MCF 10A (cell line): Measurements from ENCODE around the gene HCN3. TPM values are rescaled to one million over a fixed set of nuclear protein-coding genes. Genes with fewer than 3 reads are reported as not detected.

Experiments
- BruUV-seq: library from RNA; stranded (reverse); fragments of 400-500 nt; replicated peaks from 2 replicates; lab custom pipeline; 2021; lab: Mats Ljungman, UMichigan
- CTCF ChIA-PET: fragments of 300-600 bp; sonication (Branson Sonifier 250); formaldehyde crosslinking; extraction: SDS; loops from one replicate; lab custom pipeline; 2021; ENCODE audit warnings: antibody characterized with exemption, inconsistent platforms; lab: Yijun Ruan, JAX
- POLR2A ChIA-PET: fragments of 300-600, 350-650 bp; sonication (Branson Sonifier 250); formaldehyde crosslinking; extraction: SDS; loops from one replicate; lab custom pipeline; 2020; ENCODE audit warnings: antibody characterized with exemption, inconsistent platforms; lab: Yijun Ruan, JAX
- DNase-seq: peaks from one replicate; pipeline ENCODE4 v3.0.0-alpha.2; 2018; ENCODE audit not compliant: unreplicated experiment
- H3K27ac Mint-ChIP-seq: one replicate; pipeline ENCODE4 v1.8.0; 2022; ENCODE audit warnings: mild to moderate bottlenecking, low read depth, mixed read lengths; ENCODE audit not compliant: unreplicated experiment
- H3K27me3 Mint-ChIP-seq: one replicate; pipeline ENCODE4 v1.8.0; 2022; ENCODE audit warnings: mixed read lengths; ENCODE audit not compliant: insufficient read depth, unreplicated experiment
- H3K36me3 Mint-ChIP-seq: one replicate; pipeline ENCODE4 v1.8.0; 2022; ENCODE audit warnings: mild to moderate bottlenecking, moderate library complexity, mixed read lengths; ENCODE audit not compliant: insufficient read depth, unreplicated experiment
- H3K4me1 Mint-ChIP-seq: one replicate; pipeline ENCODE4 v1.8.0; 2022; ENCODE audit warnings: mixed read lengths; ENCODE audit not compliant: insufficient read depth, unreplicated experiment
- H3K4me3 Mint-ChIP-seq: one replicate; pipeline ENCODE4 v1.8.0; 2022; ENCODE audit warnings: mild to moderate bottlenecking, moderate library complexity, mixed read lengths; ENCODE audit not compliant: unreplicated experiment
- H3K9me3 Mint-ChIP-seq: one replicate; pipeline ENCODE4 v1.8.0; 2022; ENCODE audit warnings: mixed read lengths; ENCODE audit not compliant: unreplicated experiment
- CTCF ChIP-seq: fragments of 200-600 bp; IDR thresholded peaks from one replicate; pipeline ENCODE4 v1.8.0; 2022; ENCODE audit warnings: antibody characterized with exemption, mild to moderate bottlenecking; ENCODE audit not compliant: unreplicated experiment
- intact Hi-C: fragments of 100-400 bp; cut with micrococcal nuclease; formaldehyde crosslinking; loops from 2 replicates; pipeline ENCODE4 v1.14.1; 2022
- total RNA-seq: library from RNA; stranded (reverse); gene quantifications from 2 replicates; pipeline ENCODE4 v1.2.3, GENCODE V29; 2022

HCN3 gene
- total RNA-seq, 1 experiment from 2014 or later = 2.5 TPM

- DNase-seq = no peak
- intact Hi-C loops = no loop called here
- no peak overlapping the region for H3K27ac Mint-ChIP-seq
- BruUV-seq = no TSS peak
- no peak overlapping the region for H3K4me3 Mint-ChIP-seq
- H3K36me3 Mint-ChIP-seq = peaks cover 35% of the 10 kb centered on the region
- ChIA-PET POLR2A (interaction anchor here (0.9 kb wide), 1 partner anchor 12 kb away, joined by 3 read pairs; no protein-coding TSS in a partner anchor), CTCF (interaction anchor here (0.6 to 1.9 kb wide), 5 partner anchors 14 to 87 kb away, joined by 3 to 9 read pairs (median 3); no protein-coding TSS in a partner anchor)
- no peaks in the 10 kb centered on the region for H3K9me3 Mint-ChIP-seq
- no peak for TF ChIP-seq CTCF
- H3K4me1 Mint-ChIP-seq = peaks cover 11% of the 10 kb centered on the region
- H3K27me3 Mint-ChIP-seq = no peaks in the 10 kb centered on the region
These were observed 40.8 kb upstream of the HCN3 start for GRCh38 chr1:155236451-155236850.

- H3K4me1 Mint-ChIP-seq = peaks cover 24% of the 10 kb centered on the region
- CTCF ChIA-PET = interaction anchor here (0.6 to 5.7 kb wide), 11 partner anchors 8 to 740 kb away, joined by 3 to 86 read pairs (median 3); partner anchors contain the start of genes ENTREP3, KRTCAP2, MTX1 and THBS3
- BruUV-seq = no TSS peak
- intact Hi-C loops = no loop called here
- TF ChIP-seq CTCF = no peak
- H3K4me3 Mint-ChIP-seq = peak overlapping the region; percentile 84
- peak overlapping the region; percentile 80 for H3K27ac Mint-ChIP-seq
- H3K27me3 Mint-ChIP-seq = no peaks in the 10 kb centered on the region
- peak; percentile 92 for DNase-seq
- peaks cover 34% of the 10 kb centered on the region for H3K36me3 Mint-ChIP-seq
- no peaks in the 10 kb centered on the region for H3K9me3 Mint-ChIP-seq
- POLR2A ChIA-PET = interaction anchor here (0.6 to 3.2 kb wide), 21 partner anchors 10 to 1566 kb away, joined by 3 to 32 read pairs (median 3); partner anchors contain the start of genes CLK2, ENTREP3, GON4L and KRTCAP2
These were observed 36.1 kb upstream of the HCN3 start for GRCh38 chr1:155241069-155241679.

- BruUV-seq = no TSS peak
- CTCF ChIA-PET = interaction anchor here (0.6 to 5.7 kb wide), 7 partner anchors 9 to 741 kb away, joined by 3 to 86 read pairs (median 3); partner anchors contain the start of genes ENTREP3, MTX1 and THBS3
- H3K27ac Mint-ChIP-seq = no peak overlapping the region
- no peak for TF ChIP-seq CTCF
- DNase-seq = no peak
- H3K4me1 Mint-ChIP-seq = peaks cover 24% of the 10 kb centered on the region
- POLR2A ChIA-PET = interaction anchor here (0.6 to 3.2 kb wide), 15 partner anchors 10 to 454 kb away, joined by 3 to 32 read pairs (median 4); partner anchors contain the start of genes ENTREP3, KRTCAP2, SCAMP3 and SLC50A1
- no peaks in the 10 kb centered on the region for H3K9me3 Mint-ChIP-seq
- no peaks in the 10 kb centered on the region for H3K27me3 Mint-ChIP-seq
- H3K36me3 Mint-ChIP-seq = peaks cover 30% of the 10 kb centered on the region
- H3K4me3 Mint-ChIP-seq = peak overlapping the region; percentile 84
- intact Hi-C loops = no loop called here
These were observed 35.4 kb upstream of the HCN3 start for GRCh38 chr1:155241841-155242264.

GRCh38 chr1:155242805-155243358, 34.4 kb upstream of the HCN3 start:
- ChIA-PET POLR2A (interaction anchor here (0.7 to 3.5 kb wide), 6 partner anchors 15 to 49 kb away, joined by 3 to 34 read pairs (median 15); partner anchors contain the start of genes HCN3 and SCAMP3), CTCF (interaction anchor here (5.7 kb wide), 1 partner anchor 8 kb away, joined by 86 read pairs; no protein-coding TSS in a partner anchor)
- Mint-ChIP-seq H3K4me3 (peak overlapping the region; percentile 1), H3K9me3 (no peaks in the 10 kb centered on the region), H3K36me3 (peaks cover 19% of the 10 kb centered on the region), H3K27me3 (no peaks in the 10 kb centered on the region), H3K4me1 (peaks cover 24% of the 10 kb centered on the region), H3K27ac (no peak overlapping the region)
- TF ChIP-seq CTCF = no peak
- no peak for DNase-seq
- intact Hi-C loops = no loop called here
- BruUV-seq = no TSS peak
